NCI-H1694 (cell line): Measurements from ENCODE around the gene SLC26A5.
A peak's percentile ranks its signal among the peaks of the same experiment; 100 is the strongest.
"Not testable (repeated sequence)": the region's sequence is repeated elsewhere in the genome, so short reads cannot be mapped to it uniquely, and the experiment has no call there.

ENCODE experiments used
- DNase-seq: peaks from one replicate; lab custom pipeline; 2025; lab: John Stamatoyannopoulos, UW

SLC26A5 gene

GRCh38 chr7:103399687-103400086 is 46.3 kb downstream of the SLC26A5 start:
- not testable (repeated sequence) for DNase-seq

- no peak for DNase-seq
Measured at GRCh38 chr7:103398483-103399127, 47.4 kb downstream of the SLC26A5 start.

- no peak for DNase-seq
Measured at GRCh38 chr7:103396471-103396870, 49.5 kb downstream of the SLC26A5 start.

GRCh38 chr7:103395071-103395470 is 50.9 kb downstream of the SLC26A5 start:
- DNase-seq, result no peak

- no peak for DNase-seq
Measured at GRCh38 chr7:103394566-103394965, 51.4 kb downstream of the SLC26A5 start.

- DNase-seq, result no peak
Measured at GRCh38 chr7:103391976-103392375, 54.0 kb downstream of the SLC26A5 start.

GRCh38 chr7:103391150-103391549 is 54.9 kb downstream of the SLC26A5 start:
- no peak for DNase-seq

- DNase-seq, result no peak
Measured at GRCh38 chr7:103389263-103389662, 56.7 kb downstream of the SLC26A5 start.

- no peak for DNase-seq
Measured at GRCh38 chr7:103388469-103389140, 57.4 kb downstream of the SLC26A5 start.

GRCh38 chr7:103387242-103387641 is 58.8 kb downstream of the SLC26A5 start:
- no peak for DNase-seq

- no peak for DNase-seq
Measured at GRCh38 chr7:103382032-103382402, 64.0 kb downstream of the SLC26A5 start.

- DNase-seq, result no peak
Measured at GRCh38 chr7:103381280-103382031, 64.6 kb downstream of the SLC26A5 start.

GRCh38 chr7:103380395-103381191 is 65.4 kb downstream of the SLC26A5 start:
- DNase-seq, result no peak

- no peak for DNase-seq
Measured at GRCh38 chr7:103379270-103379975, 66.6 kb downstream of the SLC26A5 start.

- no peak for DNase-seq
Measured at GRCh38 chr7:103373866-103374643, 72.0 kb downstream of the SLC26A5 start.

- DNase-seq, result no peak
Measured at GRCh38 chr7:103369432-103369831, 76.6 kb downstream of the SLC26A5 start.

- DNase-seq, result no peak
Measured at GRCh38 chr7:103349805-103350204, 96.2 kb downstream of the SLC26A5 start.

- no peak for DNase-seq
Measured at GRCh38 chr7:103348959-103349358, 97.0 kb downstream of the SLC26A5 start.

GRCh38 chr7:103348452-103348851 is 97.6 kb downstream of the SLC26A5 start:
- no peak for DNase-seq

GRCh38 chr7:103347507-103348267 is 98.3 kb downstream of the SLC26A5 start, which contains the start of gene PSMC2:
Gene PSMC2, plus strand, starts transcription at chr7:103347643. Its CDS starts 69 bp downstream, at chr7:103347712.
- peak; percentile 83 for DNase-seq
